ENCODE results near the gene APOLD1.
A peak's percentile ranks its signal among the peaks of the same experiment; 100 is the strongest.
"Not testable (repeated sequence)": the region's sequence is repeated elsewhere in the genome, so short reads cannot be mapped to it uniquely, and the experiment has no call there.

Gene APOLD1

GRCh38 chr12:12817616-12818015 lies 32.2 kb downstream of the APOLD1 start:
- H3K4me3 ChIP-seq (ENCODE audit: low read depth, low read length): no peak overlapping the region
- no peak for DNase-seq (ENCODE audit: low read depth)
- TF ChIP-seq, protein P1, sequence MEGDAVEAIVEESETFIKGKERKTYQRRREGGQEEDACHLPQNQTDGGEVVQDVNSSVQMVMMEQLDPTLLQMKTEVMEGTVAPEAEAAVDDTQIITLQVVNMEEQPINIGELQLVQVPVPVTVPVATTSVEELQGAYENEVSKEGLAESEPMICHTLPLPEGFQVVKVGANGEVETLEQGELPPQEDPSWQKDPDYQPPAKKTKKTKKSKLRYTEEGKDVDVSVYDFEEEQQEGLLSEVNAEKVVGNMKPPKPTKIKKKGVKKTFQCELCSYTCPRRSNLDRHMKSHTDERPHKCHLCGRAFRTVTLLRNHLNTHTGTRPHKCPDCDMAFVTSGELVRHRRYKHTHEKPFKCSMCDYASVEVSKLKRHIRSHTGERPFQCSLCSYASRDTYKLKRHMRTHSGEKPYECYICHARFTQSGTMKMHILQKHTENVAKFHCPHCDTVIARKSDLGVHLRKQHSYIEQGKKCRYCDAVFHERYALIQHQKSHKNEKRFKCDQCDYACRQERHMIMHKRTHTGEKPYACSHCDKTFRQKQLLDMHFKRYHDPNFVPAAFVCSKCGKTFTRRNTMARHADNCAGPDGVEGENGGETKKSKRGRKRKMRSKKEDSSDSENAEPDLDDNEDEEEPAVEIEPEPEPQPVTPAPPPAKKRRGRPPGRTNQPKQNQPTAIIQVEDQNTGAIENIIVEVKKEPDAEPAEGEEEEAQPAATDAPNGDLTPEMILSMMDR (IDR thresholded peaks at IDR 0.05; ENCODE audit: insufficient read depth, low read depth, low read length, missing control alignments): no peak

DNA sequence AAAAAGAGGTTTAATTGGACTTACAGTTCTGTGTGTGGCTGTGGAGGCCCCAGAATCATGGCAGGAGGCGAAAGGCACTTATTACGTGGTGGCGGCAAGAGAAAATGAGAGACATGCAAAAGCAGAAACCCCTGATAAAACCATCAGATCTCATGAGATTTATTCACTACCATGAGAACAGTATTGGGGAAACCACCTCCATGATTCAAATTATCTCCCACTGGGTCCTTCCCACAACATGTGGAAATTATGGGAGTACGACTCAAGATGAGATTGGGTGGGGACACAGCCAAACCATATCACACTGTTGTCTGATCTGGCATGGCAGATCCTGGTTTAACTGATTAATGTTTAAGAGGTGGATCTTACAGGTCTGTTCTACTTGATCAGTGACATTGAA lies 33.2 kb downstream of the APOLD1 start:
- TF ChIP-seq, protein P1 (IDR thresholded peaks at IDR 0.05; ENCODE audit: insufficient read depth, low read depth, low read length, missing control alignments): no peak
- no peak overlapping the region for H3K4me3 ChIP-seq (ENCODE audit: low read depth, low read length)
- no peak for DNase-seq (ENCODE audit: low read depth)

DNA sequence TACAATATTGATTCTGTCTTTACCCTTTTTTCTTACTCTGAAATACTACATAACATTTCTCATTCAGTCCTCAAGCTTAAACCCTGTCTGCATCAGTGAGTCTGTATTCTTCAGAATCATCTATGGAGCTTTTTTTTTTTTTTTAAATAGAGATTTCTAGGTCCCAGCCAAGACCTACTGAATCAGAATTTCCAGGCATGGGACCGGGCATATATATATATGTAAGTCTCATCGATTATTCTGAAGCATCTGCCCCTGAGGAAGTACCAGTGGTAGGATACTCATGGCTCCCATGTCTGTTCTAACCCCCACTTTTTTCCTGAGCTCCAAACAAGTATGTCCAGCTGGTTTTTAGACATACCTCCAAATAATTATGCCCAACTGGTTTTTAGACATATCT lies 33.8 kb downstream of the APOLD1 start:
- DNase-seq (ENCODE audit: low read depth): no peak
- H3K4me3 ChIP-seq (ENCODE audit: low read depth, low read length): no peak overlapping the region
- TF ChIP-seq, protein P1 (IDR thresholded peaks at IDR 0.05; ENCODE audit: insufficient read depth, low read depth, low read length, missing control alignments): no peak

- no peak for DNase-seq (ENCODE audit: low read depth)
- TF ChIP-seq, protein P1 (IDR thresholded peaks at IDR 0.05; ENCODE audit: insufficient read depth, low read depth, low read length, missing control alignments): no peak
- no peak overlapping the region for H3K4me3 ChIP-seq (ENCODE audit: low read depth, low read length)
These were observed 34.4 kb downstream of the APOLD1 start for GRCh38 chr12:12819752-12820311.

DNA sequence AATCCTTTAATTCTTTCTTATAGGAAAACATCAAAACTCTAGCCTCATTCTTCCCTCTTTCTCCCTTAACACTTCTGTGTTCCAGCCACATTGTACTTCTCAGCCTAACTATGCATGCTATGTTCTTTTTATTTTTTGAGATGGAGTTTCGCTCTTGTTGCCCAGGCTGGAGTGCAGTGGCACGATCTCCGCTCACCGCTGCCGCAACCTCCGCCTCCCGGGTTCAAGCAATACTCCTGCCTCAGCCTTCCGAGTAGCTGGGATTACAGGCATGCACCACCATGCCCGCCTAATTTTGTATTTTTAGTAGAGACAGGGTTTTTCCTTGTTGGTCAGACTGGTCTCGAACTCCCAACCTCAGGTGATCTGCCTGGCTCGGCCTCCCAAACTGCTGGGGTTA lies 34.9 kb downstream of the APOLD1 start:
- not testable (repeated sequence) for H3K4me3 ChIP-seq (ENCODE audit: low read depth, low read length); DNase-seq (ENCODE audit: low read depth)

DNA sequence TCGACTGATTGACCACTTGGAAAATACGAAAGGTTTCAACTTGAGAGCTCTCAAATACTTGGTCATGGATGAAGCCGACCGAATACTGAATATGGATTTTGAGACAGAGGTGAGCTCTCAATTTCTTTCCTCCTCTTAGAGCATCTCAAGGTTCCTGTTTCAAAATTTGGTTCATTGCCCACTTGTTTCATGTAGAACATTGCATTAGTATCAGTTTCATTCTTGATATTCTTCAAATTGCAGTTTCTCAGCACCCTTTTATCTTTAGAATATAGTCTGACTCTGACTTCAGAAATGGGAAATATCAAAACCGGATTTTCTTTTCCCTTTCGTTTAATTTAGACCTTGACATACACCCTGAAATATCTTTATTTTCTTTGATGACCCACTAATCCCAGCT lies 36.5 kb downstream of the APOLD1 start:
- DNase-seq (ENCODE audit: low read depth): peak; percentile 58
- TF ChIP-seq, protein P1 (IDR thresholded peaks at IDR 0.05; ENCODE audit: insufficient read depth, low read depth, low read length, missing control alignments): no peak
- H3K4me3 ChIP-seq (ENCODE audit: low read depth, low read length): no peak overlapping the region

GRCh38 chr12:12822886-12823285 lies 37.4 kb downstream of the APOLD1 start:
- DNase-seq (ENCODE audit: low read depth): no peak
- TF ChIP-seq, protein P1 (IDR thresholded peaks at IDR 0.05; ENCODE audit: insufficient read depth, low read depth, low read length, missing control alignments): no peak
- H3K4me3 ChIP-seq (ENCODE audit: low read depth, low read length): no peak overlapping the region

All from GM12865 (cell line).